ENCODE data around the gene TMEM240.

DNA sequence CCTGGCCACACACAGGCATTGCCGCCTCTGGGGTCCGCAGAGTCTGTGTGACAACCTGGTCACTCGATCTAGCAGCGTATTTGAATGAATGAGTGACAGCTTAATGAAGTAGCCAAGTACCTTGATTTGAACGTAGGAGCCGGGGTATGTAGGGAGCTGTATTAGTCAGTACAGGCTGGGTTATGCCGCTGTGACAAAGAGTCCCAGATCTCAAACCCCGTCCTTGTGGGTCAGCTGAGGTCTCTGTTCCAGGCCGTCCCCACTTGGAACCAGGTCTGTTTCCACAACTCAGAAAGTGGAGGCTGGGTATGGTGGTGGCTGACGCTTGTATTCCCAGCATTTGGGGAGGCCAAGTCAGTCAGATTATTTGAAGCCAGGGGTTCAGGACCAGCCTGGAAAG, 48.8 kb downstream of the TMEM240 start:
- TF ChIP-seq TAF1 (IDR thresholded peaks at IDR 0.05; ENCODE audit: low read depth) (no peak), EP300 (IDR thresholded peaks at IDR 0.05; ENCODE audit: borderline replicate concordance) (no peak), CREB1 (IDR thresholded peaks at IDR 0.05; ENCODE audit: low read depth) (no peak), EGR1 (IDR thresholded peaks at IDR 0.05) (no peak), RAD21 (IDR thresholded peaks at IDR 0.05; ENCODE audit: low read depth) (no peak), FOXM1 (IDR thresholded peaks at IDR 0.05; ENCODE audit: borderline replicate concordance, low read depth) (no peak), ZBTB7A (IDR thresholded peaks at IDR 0.05; ENCODE audit: low read depth) (no peak), TCF12 (IDR thresholded peaks at IDR 0.05; ENCODE audit: low read depth) (no peak), TEAD4 (IDR thresholded peaks at IDR 0.05) (no peak)
- TF ChIP-seq, protein P1, sequence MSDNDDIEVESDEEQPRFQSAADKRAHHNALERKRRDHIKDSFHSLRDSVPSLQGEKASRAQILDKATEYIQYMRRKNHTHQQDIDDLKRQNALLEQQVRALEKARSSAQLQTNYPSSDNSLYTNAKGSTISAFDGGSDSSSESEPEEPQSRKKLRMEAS (IDR thresholded peaks at IDR 0.05): no peak
